OCI-LY7 (cell line): Measurements from ENCODE around the gene CD47. TPM values are rescaled to one million over a fixed set of nuclear protein-coding genes. Genes with fewer than 3 reads are reported as not detected.

ENCODE experiments used
- BruUV-seq: library from RNA; stranded (reverse); fragments of 400-500 nt; replicated peaks from 2 replicates; lab custom pipeline; 2021; lab: Mats Ljungman, UMichigan
- CTCF ChIA-PET: fragments of 300-600 bp; sonication (Branson Sonifier 250); formaldehyde crosslinking; loops from one replicate; lab custom pipeline; 2022; ENCODE audit warnings: antibody characterized with exemption; ENCODE audit not compliant: unreplicated experiment; lab: Charles Lee
- POLR2A ChIA-PET: fragments of 300-600 bp; sonication (Branson Sonifier 250); formaldehyde crosslinking; loops from one replicate; lab custom pipeline; 2022; ENCODE audit warnings: antibody characterized with exemption; lab: Charles Lee
- DNase-seq: peaks from one replicate; pipeline ENCODE4 v3.0.0-alpha.2; 2015; ENCODE audit warnings: low spot score
- H2AFZ ChIP-seq: fragments of 200-600 bp; sonication (generic), shearing (Covaris generic); 2 replicates; pipeline ENCODE4 v1.6.1; 2014; ENCODE audit warnings: mild to moderate bottlenecking, antibody characterized with exemption, low read length, moderate library complexity
- H3K27ac ChIP-seq: fragments of 200-600 bp; sonication (generic); 2 replicates; pipeline ENCODE4 v1.5.1; 2014; ENCODE audit warnings: mixed run types, low read depth, mild to moderate bottlenecking, moderate library complexity, low read length, inconsistent platforms; ENCODE audit not compliant: poor library complexity, severe bottlenecking
- H3K36me3 ChIP-seq: fragments of 200-600 bp; sonication (generic); 2 replicates; pipeline ENCODE4 v1.6.1; 2014; ENCODE audit warnings: mild to moderate bottlenecking, antibody characterized with exemption, low read length, moderate library complexity, mixed read lengths; ENCODE audit not compliant: insufficient read depth
- H3K4me1 ChIP-seq: fragments of 200-600 bp; sonication (generic); 2 replicates; pipeline ENCODE4 v1.5.1; 2014; ENCODE audit warnings: mild to moderate bottlenecking, low read length; ENCODE audit not compliant: insufficient read depth, poor library complexity, severe bottlenecking
- H3K4me2 ChIP-seq: fragments of 200-600 bp; sonication (generic); 2 replicates; pipeline ENCODE4 v1.6.1; 2014; ENCODE audit warnings: mild to moderate bottlenecking, low read length
- H3K4me3 ChIP-seq: fragments of 200-600 bp; sonication (generic); 2 replicates; pipeline ENCODE4 v1.5.1; 2014; ENCODE audit warnings: mild to moderate bottlenecking, low read depth, low read length; ENCODE audit not compliant: poor library complexity, severe bottlenecking
- H3K79me2 ChIP-seq: fragments of 200-600 bp; sonication (generic); 2 replicates; pipeline ENCODE4 v1.6.1; 2016; ENCODE audit warnings: low read depth, mild to moderate bottlenecking, low read length, moderate library complexity, mixed read lengths; ENCODE audit not compliant: insufficient read depth
- H3K9me2 ChIP-seq: fragments of 200-600 bp; sonication (generic); 2 replicates; pipeline ENCODE4 v1.6.1; 2016; ENCODE audit warnings: mild to moderate bottlenecking, low read length, mixed read lengths; ENCODE audit not compliant: insufficient read depth
- H3K9me3 ChIP-seq: fragments of 200-600 bp; sonication (generic); 2 replicates; pipeline ENCODE4 v1.6.1; 2014; ENCODE audit warnings: mild to moderate bottlenecking, mixed run types, low read length, mixed read lengths
- H4K20me1 ChIP-seq: fragments of 200-600 bp; sonication (generic); 2 replicates; pipeline ENCODE4 v1.6.1; 2014; ENCODE audit warnings: mild to moderate bottlenecking, antibody characterized with exemption, low read length, moderate library complexity, mixed read lengths; ENCODE audit not compliant: insufficient read depth
- EZH2phosphoT487 ChIP-seq: fragments of 200-600 bp; sonication (generic); IDR thresholded peaks from 2 replicates; pipeline ENCODE4 v1.6.1; 2018; ENCODE audit warnings: low read depth, borderline replicate concordance, mild to moderate bottlenecking, mixed run types, antibody characterized with exemption, low read length, moderate library complexity, mixed read lengths
- intact Hi-C: fragments of 100-400 bp; cut with micrococcal nuclease; formaldehyde crosslinking; loops from one replicate; pipeline ENCODE4 v1.10.0; 2022; ENCODE audit not compliant: unreplicated experiment
- total RNA-seq, 2 experiments: library from RNA; depleted of rRNA in 1 of 2; stranded (reverse); fragments of >200 nt in 1 of 2; shearing (Covaris generic) in 1 of 2; gene quantifications; 2 replicates each; pipeline ENCODE4 v1.2.3, GENCODE V29; 2014 to 2022
- TF ChIP-seq, protein P1 (sequence below): fragments of 200-600 bp; sonication (generic); conservative IDR thresholded peaks from 2 replicates; pipeline ENCODE4 v1.5.1; 2014; ENCODE audit warnings: mild to moderate bottlenecking, antibody characterized with exemption, low read length, moderate library complexity, mixed read lengths

The CD47 gene
- total RNA-seq, 2 experiments from 2014 or later, result 43.9 to 50.0 TPM

DNA sequence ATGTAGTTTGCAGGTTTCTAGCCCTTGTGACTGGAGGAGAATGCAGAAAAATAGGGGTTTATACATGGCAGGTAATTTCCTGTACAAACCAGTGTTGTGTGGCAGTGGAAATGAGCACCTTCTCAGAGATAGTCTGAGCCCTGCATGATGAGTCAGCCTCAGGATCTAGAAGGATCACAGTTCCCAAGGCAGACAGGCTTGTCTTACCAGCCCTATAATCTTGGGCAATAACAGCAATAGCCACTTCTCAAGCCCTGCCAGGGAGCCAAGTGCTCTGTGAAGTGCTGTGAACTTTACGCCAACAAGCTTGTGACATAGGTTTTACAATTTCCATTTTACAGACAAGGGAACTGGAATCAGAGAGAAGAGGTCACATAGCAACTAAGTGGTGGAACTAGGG, 89.4 kb downstream of the CD47 start:
- TF ChIP-seq EZH2phosphoT487, result no peak
- TF ChIP-seq, protein P1, sequence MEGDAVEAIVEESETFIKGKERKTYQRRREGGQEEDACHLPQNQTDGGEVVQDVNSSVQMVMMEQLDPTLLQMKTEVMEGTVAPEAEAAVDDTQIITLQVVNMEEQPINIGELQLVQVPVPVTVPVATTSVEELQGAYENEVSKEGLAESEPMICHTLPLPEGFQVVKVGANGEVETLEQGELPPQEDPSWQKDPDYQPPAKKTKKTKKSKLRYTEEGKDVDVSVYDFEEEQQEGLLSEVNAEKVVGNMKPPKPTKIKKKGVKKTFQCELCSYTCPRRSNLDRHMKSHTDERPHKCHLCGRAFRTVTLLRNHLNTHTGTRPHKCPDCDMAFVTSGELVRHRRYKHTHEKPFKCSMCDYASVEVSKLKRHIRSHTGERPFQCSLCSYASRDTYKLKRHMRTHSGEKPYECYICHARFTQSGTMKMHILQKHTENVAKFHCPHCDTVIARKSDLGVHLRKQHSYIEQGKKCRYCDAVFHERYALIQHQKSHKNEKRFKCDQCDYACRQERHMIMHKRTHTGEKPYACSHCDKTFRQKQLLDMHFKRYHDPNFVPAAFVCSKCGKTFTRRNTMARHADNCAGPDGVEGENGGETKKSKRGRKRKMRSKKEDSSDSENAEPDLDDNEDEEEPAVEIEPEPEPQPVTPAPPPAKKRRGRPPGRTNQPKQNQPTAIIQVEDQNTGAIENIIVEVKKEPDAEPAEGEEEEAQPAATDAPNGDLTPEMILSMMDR, result no peak
- Histone ChIP-seq H3K4me1 (no peaks in the 10 kb centered on the region), H3K9me2 (no peaks in the 10 kb centered on the region), H3K4me3 (no peak overlapping the region), H3K79me2 (no peaks in the 10 kb centered on the region), H3K27ac (no peak overlapping the region), H2AFZ (no peak overlapping the region), H3K36me3 (no peaks in the 10 kb centered on the region), H3K4me2 (no peak overlapping the region), H3K9me3 (no peaks in the 10 kb centered on the region), H4K20me1 (no peaks in the 10 kb centered on the region)
- ChIA-PET POLR2A (no interaction called here), CTCF (no interaction called here)
- DNase-seq, result no peak
- intact Hi-C loops, result no loop called here
- no TSS peak for BruUV-seq

DNA sequence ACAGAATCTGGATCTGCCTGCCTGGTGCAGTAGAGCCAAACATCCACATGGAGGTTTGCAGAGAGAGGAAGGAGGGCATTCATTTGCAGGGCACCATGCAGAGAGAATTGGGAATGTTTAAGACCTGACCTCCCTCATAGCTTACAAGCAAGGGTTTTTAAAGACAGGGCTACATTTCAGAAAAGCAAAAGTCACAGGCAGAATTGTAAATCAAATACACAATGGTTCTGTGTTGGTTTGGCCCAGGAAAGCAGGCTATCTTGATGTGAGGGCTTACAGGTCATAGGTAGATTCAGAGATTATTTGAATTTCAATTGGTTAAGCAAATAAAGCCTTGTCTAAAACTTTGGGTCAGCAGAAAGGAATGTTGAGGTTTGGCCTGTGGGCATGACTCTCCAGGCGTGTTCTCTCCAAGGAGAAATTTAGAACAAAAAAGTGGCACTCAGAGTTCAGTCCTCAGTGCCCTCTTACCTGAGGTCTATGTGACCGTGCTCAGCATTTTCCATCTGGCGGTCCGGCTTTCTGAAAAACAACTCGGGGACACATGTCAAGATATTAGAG, 91.5 kb downstream of the CD47 start:
- Histone ChIP-seq H3K9me3 (no peaks in the 10 kb centered on the region), H4K20me1 (no peaks in the 10 kb centered on the region), H3K79me2 (no peaks in the 10 kb centered on the region), H3K36me3 (no peaks in the 10 kb centered on the region), H3K4me2 (no peak overlapping the region), H2AFZ (no peak overlapping the region), H3K4me1 (no peaks in the 10 kb centered on the region), H3K27ac (no peak overlapping the region), H3K9me2 (no peaks in the 10 kb centered on the region), H3K4me3 (no peak overlapping the region)
- no peak for DNase-seq
- intact Hi-C loops, result no loop called here
- ChIA-PET POLR2A (no interaction called here), CTCF (no interaction called here)
- BruUV-seq, result no TSS peak
- TF ChIP-seq, protein P1, result no peak
- no peak for TF ChIP-seq EZH2phosphoT487

DNA sequence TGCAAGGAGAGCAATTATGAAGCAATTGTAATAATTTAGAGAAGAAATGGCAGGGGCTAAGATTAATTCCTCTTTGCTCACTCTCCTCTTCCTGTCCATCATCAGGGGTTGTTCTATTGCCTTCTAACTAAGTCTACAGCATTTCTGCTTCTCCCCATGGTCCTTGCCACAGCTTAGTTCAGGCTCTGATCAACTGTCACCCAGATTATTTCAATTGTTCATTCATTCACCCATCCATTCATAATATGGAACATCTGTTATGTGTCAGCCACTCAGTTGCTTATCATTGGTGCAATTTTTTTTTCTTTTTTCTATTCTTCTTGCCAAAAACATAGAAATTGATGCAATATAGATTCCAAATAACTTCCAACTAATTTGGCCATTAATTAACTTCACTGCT, 93.2 kb downstream of the CD47 start:
- ChIA-PET POLR2A (no interaction called here), CTCF (no interaction called here)
- Histone ChIP-seq H3K4me2 (no peak overlapping the region), H4K20me1 (no peaks in the 10 kb centered on the region), H3K4me1 (no peaks in the 10 kb centered on the region), H3K27ac (no peak overlapping the region), H3K9me2 (no peaks in the 10 kb centered on the region), H3K9me3 (no peaks in the 10 kb centered on the region), H3K36me3 (no peaks in the 10 kb centered on the region), H2AFZ (no peak overlapping the region), H3K79me2 (no peaks in the 10 kb centered on the region), H3K4me3 (no peak overlapping the region)
- no peak for TF ChIP-seq EZH2phosphoT487
- TF ChIP-seq, protein P1, result no peak
- DNase-seq, result no peak
- BruUV-seq, result no TSS peak
- intact Hi-C loops, result no loop called here
